H1 (cell line): ENCODE data around the gene ZBTB2. TPM values are rescaled to one million over a fixed set of nuclear protein-coding genes. Genes with fewer than 3 reads are reported as not detected.

Experiments
- CTCF ChIA-PET: fragments of 300-600 bp; sonication (Branson Sonifier 250); formaldehyde crosslinking; loops from one replicate; lab custom pipeline; 2021; ENCODE audit not compliant: partially characterized antibody; lab: Charles Lee
- POLR2A ChIA-PET: fragments of 300-600 bp; sonication (Branson Sonifier 250); formaldehyde crosslinking; loops from one replicate; lab custom pipeline; 2021; ENCODE audit warnings: inconsistent platforms; ENCODE audit not compliant: partially characterized antibody; lab: Charles Lee
- DNase-seq, 2 experiments: peaks; one replicate each; pipeline versions ENCODE4 v3.0.0 to v3.0.0-alpha.2; 2010 to 2022; ENCODE audit warnings: low spot score in 2 of 2, low read depth in 1 of 2, mixed read lengths in 1 of 2
- FAIRE-seq: peaks from 2 replicates; lab custom pipeline; 2011; peaks lifted over from hg19 to GRCh38; lab: Jason Lieb, UNC
- H2AFZ ChIP-seq: 2 replicates; pipeline ENCODE4 v1.8.1; 2012; ENCODE audit warnings: low read length, inconsistent platforms
- H2AK5ac ChIP-seq: 2 replicates; pipeline ENCODE4 v1.6.1; 2013; ENCODE audit warnings: low read depth, low read length
- H2BK120ac ChIP-seq: replicated peaks from 2 replicates; pipeline ENCODE3; 2013; ENCODE audit warnings: low read depth, low read length, inconsistent platforms
- H2BK12ac ChIP-seq: 2 replicates; pipeline ENCODE4 v1.6.1; 2013; ENCODE audit warnings: low read depth, low read length
- H2BK15ac ChIP-seq: 2 replicates; pipeline ENCODE4 v1.6.1; 2013; ENCODE audit warnings: low read length
- H2BK20ac ChIP-seq: 2 replicates; pipeline ENCODE4 v1.6.1; 2013; ENCODE audit warnings: low read length
- H2BK5ac ChIP-seq: 2 replicates; pipeline ENCODE4 v1.6.1; 2013; ENCODE audit warnings: low read depth, low read length
- H3K14ac ChIP-seq: 2 replicates; pipeline ENCODE4 v1.6.1; 2013; ENCODE audit warnings: inconsistent platforms; ENCODE audit not compliant: insufficient read length
- H3K18ac ChIP-seq: 2 replicates; pipeline ENCODE4 v1.6.1; 2013; ENCODE audit warnings: low read length; ENCODE audit errors: extremely low read depth
- H3K23ac ChIP-seq: 2 replicates; pipeline ENCODE4 v1.6.1; 2013; ENCODE audit warnings: inconsistent platforms; ENCODE audit not compliant: insufficient read length
- H3K23me2 ChIP-seq: 2 replicates; pipeline ENCODE4 v1.6.1; 2013; ENCODE audit warnings: low read depth, low read length
- H3K27ac ChIP-seq: 2 replicates; pipeline ENCODE4 v1.6.1; 2011; ENCODE audit warnings: low read depth, low read length, inconsistent platforms
- H3K27me3 ChIP-seq, 4 experiments: replicated peaks in 1 of 4; 1 replicate in 1 of 4; 2 replicates in 3 of 4; pipeline versions ENCODE4 v1.6.1 to v1.8.1; 2011 to 2013; ENCODE audit warnings: low read length in 3 of 4, mild to moderate bottlenecking in 3 of 4, inconsistent platforms in 2 of 4, mixed read lengths in 2 of 4, moderate library complexity in 1 of 4; ENCODE audit not compliant: control insufficient read depth in 3 of 4, insufficient read depth in 3 of 4; ENCODE audit errors: extremely low read depth in 1 of 4
- H3K36me3 ChIP-seq, 4 experiments: 2 replicates each; pipeline versions ENCODE4 v1.6.1 to v1.8.1; 2011 to 2013; ENCODE audit warnings: mild to moderate bottlenecking in 4 of 4, low read length in 3 of 4, moderate library complexity in 2 of 4, control low read depth in 1 of 4, inconsistent platforms in 1 of 4; ENCODE audit not compliant: insufficient read depth in 4 of 4, control insufficient read depth in 2 of 4
- H3K4ac ChIP-seq: replicated peaks from 2 replicates; pipeline ENCODE3; 2013; ENCODE audit warnings: low read length, low read depth, mixed read lengths, inconsistent platforms; ENCODE audit not compliant: insufficient read length
- H3K4me1 ChIP-seq, 4 experiments: replicated peaks in 1 of 4; 1 replicate in 1 of 4; 2 replicates in 3 of 4; pipeline versions ENCODE4 v1.6.1 to v1.8.1; 2011 to 2013; ENCODE audit warnings: low read length in 3 of 4, inconsistent platforms in 2 of 4, mixed read lengths in 1 of 4; ENCODE audit not compliant: insufficient read depth in 4 of 4, control insufficient read depth in 3 of 4
- H3K4me2 ChIP-seq, 2 experiments: 2 replicates each; pipeline versions ENCODE4 v1.6.1 to v1.8.1; 2011 to 2013; ENCODE audit warnings: low read depth in 2 of 2, low read length in 2 of 2, control low read depth in 1 of 2, inconsistent platforms in 1 of 2, mild to moderate bottlenecking in 1 of 2; ENCODE audit not compliant: insufficient read depth in 1 of 2
- H3K4me3 ChIP-seq, 4 experiments: fragments of 200-600, 300-600 bp in 1 of 4; sonication (generic), shearing (Covaris generic), sonication (Bioruptor Twin) in 1 of 4; 2 replicates each; pipeline versions ENCODE4 v1.5.1 to v1.8.1; 2011 to 2016; ENCODE audit warnings: low read length in 4 of 4, low read depth in 3 of 4, control low read depth in 2 of 4, inconsistent platforms in 2 of 4, mild to moderate bottlenecking in 2 of 4, mixed read lengths in 1 of 4, moderate library complexity in 1 of 4; ENCODE audit not compliant: insufficient read depth in 2 of 4; ENCODE audit errors: extremely low read depth in 1 of 4
- H3K56ac ChIP-seq: replicated peaks from 2 replicates; pipeline ENCODE3; 2013; ENCODE audit warnings: low read depth, mild to moderate bottlenecking, mixed read lengths, low read length, inconsistent platforms; ENCODE audit not compliant: insufficient read length
- H3K79me1 ChIP-seq: 2 replicates; pipeline ENCODE4 v1.6.1; 2013; ENCODE audit warnings: low read depth, low read length, control low read depth
- H3K79me2 ChIP-seq, 2 experiments: 2 replicates each; pipeline versions ENCODE4 v1.6.1 to v1.8.1; 2012 to 2013; ENCODE audit warnings: low read length in 2 of 2, mild to moderate bottlenecking in 2 of 2, inconsistent platforms in 1 of 2; ENCODE audit not compliant: insufficient read depth in 2 of 2, control insufficient read depth in 1 of 2
- H3K9ac ChIP-seq, 4 experiments: replicated peaks in 1 of 4; 1 replicate in 1 of 4; 2 replicates in 3 of 4; pipeline versions ENCODE4 v1.6.1 to v1.8.1; 2011 to 2013; ENCODE audit warnings: low read depth in 3 of 4, low read length in 3 of 4, control low read depth in 2 of 4, mild to moderate bottlenecking in 2 of 4, moderate library complexity in 2 of 4, inconsistent platforms in 1 of 4; ENCODE audit errors: extremely low read depth in 1 of 4
- H3K9me3 ChIP-seq, 2 experiments: 2 replicates each; pipeline versions ENCODE4 v1.6.1 to v1.8.1; 2012 to 2013; ENCODE audit warnings: mild to moderate bottlenecking in 2 of 2, moderate library complexity in 2 of 2, control low read depth in 1 of 2, inconsistent platforms in 1 of 2, low read depth in 1 of 2, low read length in 1 of 2, mixed read lengths in 1 of 2; ENCODE audit not compliant: insufficient read depth in 2 of 2
- H4K20me1 ChIP-seq, 2 experiments: replicated peaks in 1 of 2; 2 replicates each; pipeline versions ENCODE3 to v1.8.1; 2011 to 2013; ENCODE audit warnings: inconsistent platforms in 2 of 2, low read length in 2 of 2, mild to moderate bottlenecking in 1 of 2; ENCODE audit not compliant: insufficient read depth in 2 of 2, control insufficient read depth in 1 of 2
- H4K5ac ChIP-seq: 2 replicates; pipeline ENCODE4 v1.6.1; 2013; ENCODE audit warnings: low read length, low read depth, mixed read lengths, inconsistent platforms; ENCODE audit not compliant: insufficient read length
- H4K8ac ChIP-seq: 2 replicates; pipeline ENCODE4 v1.8.0; 2013; ENCODE audit warnings: mild to moderate bottlenecking, moderate library complexity, low read length, inconsistent platforms; ENCODE audit not compliant: insufficient read depth; ENCODE audit errors: extremely low read depth
- H4K91ac ChIP-seq: replicated peaks from 2 replicates; pipeline ENCODE3; 2013; ENCODE audit warnings: low read length, mixed read lengths, inconsistent platforms; ENCODE audit not compliant: insufficient read length
- CEBPB ChIP-seq: IDR thresholded peaks from 2 replicates; pipeline ENCODE4 v1.6.1; 2012; ENCODE audit warnings: low read depth, low read length
- GABPA ChIP-seq: IDR thresholded peaks from 2 replicates; pipeline ENCODE4 v1.6.1; 2011; ENCODE audit warnings: mild to moderate bottlenecking, low read length, moderate library complexity, borderline replicate concordance; ENCODE audit not compliant: insufficient read depth
- HDAC2 ChIP-seq, 2 experiments: fragments of 300-600 bp in 1 of 2; sonication (generic) in 1 of 2; IDR thresholded peaks; 2 replicates each; pipeline ENCODE4 v1.6.1; 2011 to 2012; ENCODE audit warnings: low read depth in 2 of 2, low read length in 2 of 2, mild to moderate bottlenecking in 2 of 2, moderate library complexity in 2 of 2, borderline replicate concordance in 1 of 2, inconsistent platforms in 1 of 2
- JUND ChIP-seq: IDR thresholded peaks from 2 replicates; pipeline ENCODE4 v1.6.1; 2011; ENCODE audit warnings: mild to moderate bottlenecking, improper control_type of control experiment, low read length
- KDM4A ChIP-seq: IDR thresholded peaks from one replicate; pipeline ENCODE4 v1.7.1; 2012; ENCODE audit warnings: low read depth, mild to moderate bottlenecking, moderate library complexity, low read length, inconsistent platforms; ENCODE audit not compliant: severe bottlenecking
- POLR2AphosphoS5 ChIP-seq: IDR thresholded peaks from 2 replicates; pipeline ENCODE4 v1.6.1; 2011; ENCODE audit warnings: low read depth, low read length
- RNF2 ChIP-seq: fragments of 200-900, 300-1000 bp; sonication (generic); IDR thresholded peaks from 2 replicates; pipeline ENCODE4 v1.7.1; 2016; ENCODE audit warnings: borderline replicate concordance, low read depth, mild to moderate bottlenecking, antibody characterized with exemption, low read length; ENCODE audit not compliant: poor library complexity, severe bottlenecking; ENCODE audit errors: missing control alignments
- TAF7 ChIP-seq: optimal IDR thresholded peaks from 2 replicates; pipeline ENCODE3; 2011; ENCODE audit warnings: low read depth, mild to moderate bottlenecking, inconsistent platforms, low read length, moderate library complexity, borderline replicate concordance
- TEAD4 ChIP-seq: IDR thresholded peaks from 2 replicates; pipeline ENCODE4 v1.6.1; 2012; ENCODE audit warnings: low read depth, low read length, inconsistent platforms, mixed read lengths
- YY1 ChIP-seq: IDR thresholded peaks from 2 replicates; pipeline ENCODE4 v1.6.1; 2011; ENCODE audit warnings: low read depth, mild to moderate bottlenecking, low read length
- WGBS, 2 experiments: shearing (Covaris generic) in 1 of 2; methylation state at CpG; one replicate each; pipeline versions ENCODE4 v1.1.6 to v1.1.7; 2013 to 2015; ENCODE audit warnings: low lambda C conversion rate in 2 of 2, mixed read lengths in 2 of 2, inconsistent platforms in 1 of 2, low coverage in 1 of 2, missing lambda C conversion rate in 1 of 2; ENCODE audit not compliant: insufficient replicate concordance in 2 of 2, insufficient coverage in 1 of 2, insufficient read length in 1 of 2; ENCODE audit errors: extremely low coverage in 1 of 2, missing lambda C conversion rate in 1 of 2; 5-methylcytosine and 5-hydroxymethylcytosine counted together
- polyA plus RNA-seq, 7 experiments: library from polyadenylated mRNA; depleted of rRNA in 3 of 7; stranded (reverse) in 5 of 7; unstranded in 2 of 7; fragments of >200 nt in 5 of 7; fragments of 200-250 nt in 2 of 7; gene quantifications; 1 replicate in 5 of 7; 2 replicates in 1 of 7; 4 replicates in 1 of 7; pipeline versions ENCODE4 v1.2.1 to v1.2.3, GENCODE V29; 2011 to 2013; ENCODE audit warnings: missing spikeins in 2 of 7, mixed read lengths in 2 of 7
- total RNA-seq: library from RNA; stranded (reverse); fragmentation: NEBNext Ultra II Directional; extraction: Animal tissue kit (Norgen Biotek cat#: 25700); gene quantifications from 2 replicates; pipeline ENCODE4 v1.2.1, GENCODE V29; 2021

Gene ZBTB2
- total and polyA plus RNA-seq, 2 of the 8 experiments (the other 6 are each of a cell fraction or from before 2014, with no cell fraction given), result 16.1 to 23.7 TPM

DNA sequence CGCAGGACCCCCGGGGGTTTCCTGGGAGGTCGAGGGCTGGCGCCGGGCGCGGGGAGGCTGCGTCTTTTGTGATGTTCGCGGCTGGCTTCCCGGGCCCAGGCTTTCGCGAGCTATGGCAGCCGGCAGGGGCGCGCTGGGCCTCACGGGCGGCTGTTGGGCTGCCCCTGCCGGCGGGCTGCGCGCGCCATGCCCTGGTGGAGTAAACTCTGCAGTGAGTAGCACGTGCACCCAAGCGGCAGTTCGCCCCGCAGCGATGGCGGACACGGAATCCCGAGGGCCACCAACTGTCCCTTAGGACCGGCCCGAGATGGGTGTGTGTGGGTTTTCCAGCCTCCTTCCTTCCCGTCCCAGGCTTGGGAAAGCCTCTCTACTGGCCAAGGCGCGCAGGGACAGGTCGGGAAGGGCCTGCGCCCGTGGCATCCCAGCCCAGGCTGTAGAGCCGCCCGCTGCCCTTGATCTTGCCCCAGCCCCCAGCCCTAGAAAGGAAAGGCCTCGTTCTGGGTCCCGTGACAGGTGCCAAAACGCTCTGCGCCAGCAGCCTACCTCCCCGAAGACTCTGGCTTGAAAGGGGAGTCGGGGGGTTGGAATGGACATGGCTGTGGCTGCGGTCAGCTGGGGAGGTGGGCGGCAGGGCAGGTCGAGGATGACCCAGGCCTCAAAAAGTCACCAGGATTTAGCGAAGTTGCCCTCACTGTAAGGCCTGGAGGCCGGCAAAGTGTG is 49.7 kb downstream of the ZBTB2 start:
- no peak overlapping the region for H4K91ac ChIP-seq
- H3K9me3 ChIP-seq, result no peaks in the 10 kb centered on the region
- no peak overlapping the region for H3K4me2 ChIP-seq
- H2BK12ac ChIP-seq, result no peak overlapping the region
- 96% methylated on average over 49 of the region's 52 CpGs; no CpG with 5 or more reads in 1 of the 2 experiments for WGBS, 2 experiments
- no peaks in the 10 kb centered on the region for H4K20me1 ChIP-seq
- no peak overlapping the region for H4K5ac ChIP-seq
- no peak overlapping the region for H2AK5ac ChIP-seq
- peak overlapping the region; percentile 25; the same call in 1 of the 2 replicates for H4K8ac ChIP-seq
- no peak overlapping the region for H3K9ac ChIP-seq
- H3K27ac ChIP-seq, result no peak overlapping the region
- H3K23ac ChIP-seq, result no peak overlapping the region
- H3K4me1 ChIP-seq, result no peaks in the 10 kb centered on the region; a peak in 1 of 7 replicates
- DNase-seq (peak in 1 of 2 experiments; percentile 43), FAIRE-seq (no peak)
- POLR2A ChIA-PET, result no interaction called here
- no peak overlapping the region for H3K18ac ChIP-seq
- H2BK20ac ChIP-seq, result no peak overlapping the region
- H2BK120ac ChIP-seq, result no peak overlapping the region
- H3K79me2 ChIP-seq, result no peaks in the 10 kb centered on the region; a peak in 1 of 4 replicates
- CTCF ChIA-PET, result interaction anchor here (0.6 to 1.8 kb wide), 3 partner anchors 7 to 160 kb away, joined by 4 to 6 read pairs (median 5); no protein-coding TSS in a partner anchor
- H2BK15ac ChIP-seq, result no peak overlapping the region
- H3K27me3 ChIP-seq, result no peaks in the 10 kb centered on the region
- H3K4ac ChIP-seq, result no peak overlapping the region
- H3K56ac ChIP-seq, result no peak overlapping the region
- H3K23me2 ChIP-seq, result no peaks in the 10 kb centered on the region; the same call in 1 of the 2 replicates
- H3K36me3 ChIP-seq, result no peaks in the 10 kb centered on the region
- H3K14ac ChIP-seq, result no peak overlapping the region
- no peak overlapping the region for H3K4me3 ChIP-seq
- H2BK5ac ChIP-seq, result no peak overlapping the region
- H3K79me1 ChIP-seq, result no peaks in the 10 kb centered on the region; the same call in 1 of the 2 replicates
- H2AFZ ChIP-seq, result no peak overlapping the region
- TF ChIP-seq YY1 (no peak), JUND (no peak), TEAD4 (no peak), RNF2 (no peak), HDAC2 (IDR thresholded peaks at IDR 0.05; ENCODE audit: borderline replicate concordance in 1 of 2, low read depth in 2 of 2, low read length in 2 of 2) (no peak), CEBPB (no peak), GABPA (no peak), POLR2AphosphoS5 (no peak), KDM4A (no peak), TAF7 (no peak)
- TF ChIP-seq, all 59 proteins: peak for 0
